OCI-LY7 (cell line): ENCODE measurements around the gene TLE5. TPM values are rescaled to one million over a fixed set of nuclear protein-coding genes. Genes with fewer than 3 reads are reported as not detected.
"Not testable (repeated sequence)": the region's sequence is repeated elsewhere in the genome, so short reads cannot be mapped to it uniquely, and the experiment has no call there.

Experiments used
- BruUV-seq: library from RNA; stranded (reverse); fragments of 400-500 nt; replicated peaks from 2 replicates; lab custom pipeline; 2021; lab: Mats Ljungman, UMichigan
- CTCF ChIA-PET: fragments of 300-600 bp; sonication (Branson Sonifier 250); formaldehyde crosslinking; loops from one replicate; lab custom pipeline; 2022; ENCODE audit warnings: antibody characterized with exemption; ENCODE audit not compliant: unreplicated experiment; lab: Charles Lee
- POLR2A ChIA-PET: fragments of 300-600 bp; sonication (Branson Sonifier 250); formaldehyde crosslinking; loops from one replicate; lab custom pipeline; 2022; ENCODE audit warnings: antibody characterized with exemption; lab: Charles Lee
- DNase-seq: peaks from one replicate; pipeline ENCODE4 v3.0.0-alpha.2; 2015; ENCODE audit warnings: low spot score
- H2AFZ ChIP-seq: fragments of 200-600 bp; sonication (generic), shearing (Covaris generic); 2 replicates; pipeline ENCODE4 v1.6.1; 2014; ENCODE audit warnings: mild to moderate bottlenecking, antibody characterized with exemption, low read length, moderate library complexity
- H3K27ac ChIP-seq: fragments of 200-600 bp; sonication (generic); 2 replicates; pipeline ENCODE4 v1.5.1; 2014; ENCODE audit warnings: mixed run types, low read depth, mild to moderate bottlenecking, moderate library complexity, low read length, inconsistent platforms; ENCODE audit not compliant: poor library complexity, severe bottlenecking
- H3K36me3 ChIP-seq: fragments of 200-600 bp; sonication (generic); 2 replicates; pipeline ENCODE4 v1.6.1; 2014; ENCODE audit warnings: mild to moderate bottlenecking, antibody characterized with exemption, low read length, moderate library complexity, mixed read lengths; ENCODE audit not compliant: insufficient read depth
- H3K4me1 ChIP-seq: fragments of 200-600 bp; sonication (generic); 2 replicates; pipeline ENCODE4 v1.5.1; 2014; ENCODE audit warnings: mild to moderate bottlenecking, low read length; ENCODE audit not compliant: insufficient read depth, poor library complexity, severe bottlenecking
- H3K4me2 ChIP-seq: fragments of 200-600 bp; sonication (generic); 2 replicates; pipeline ENCODE4 v1.6.1; 2014; ENCODE audit warnings: mild to moderate bottlenecking, low read length
- H3K4me3 ChIP-seq: fragments of 200-600 bp; sonication (generic); 2 replicates; pipeline ENCODE4 v1.5.1; 2014; ENCODE audit warnings: mild to moderate bottlenecking, low read depth, low read length; ENCODE audit not compliant: poor library complexity, severe bottlenecking
- H3K79me2 ChIP-seq: fragments of 200-600 bp; sonication (generic); 2 replicates; pipeline ENCODE4 v1.6.1; 2016; ENCODE audit warnings: low read depth, mild to moderate bottlenecking, low read length, moderate library complexity, mixed read lengths; ENCODE audit not compliant: insufficient read depth
- H3K9me2 ChIP-seq: fragments of 200-600 bp; sonication (generic); 2 replicates; pipeline ENCODE4 v1.6.1; 2016; ENCODE audit warnings: mild to moderate bottlenecking, low read length, mixed read lengths; ENCODE audit not compliant: insufficient read depth
- H3K9me3 ChIP-seq: fragments of 200-600 bp; sonication (generic); 2 replicates; pipeline ENCODE4 v1.6.1; 2014; ENCODE audit warnings: mild to moderate bottlenecking, mixed run types, low read length, mixed read lengths
- H4K20me1 ChIP-seq: fragments of 200-600 bp; sonication (generic); 2 replicates; pipeline ENCODE4 v1.6.1; 2014; ENCODE audit warnings: mild to moderate bottlenecking, antibody characterized with exemption, low read length, moderate library complexity, mixed read lengths; ENCODE audit not compliant: insufficient read depth
- CTCF ChIP-seq: fragments of 200-600 bp; sonication (generic); conservative IDR thresholded peaks from 2 replicates; pipeline ENCODE4 v1.5.1; 2014; ENCODE audit warnings: mild to moderate bottlenecking, antibody characterized with exemption, low read length, moderate library complexity, mixed read lengths
- EZH2phosphoT487 ChIP-seq: fragments of 200-600 bp; sonication (generic); IDR thresholded peaks from 2 replicates; pipeline ENCODE4 v1.6.1; 2018; ENCODE audit warnings: low read depth, borderline replicate concordance, mild to moderate bottlenecking, mixed run types, antibody characterized with exemption, low read length, moderate library complexity, mixed read lengths
- intact Hi-C: fragments of 100-400 bp; cut with micrococcal nuclease; formaldehyde crosslinking; loops from one replicate; pipeline ENCODE4 v1.10.0; 2022; ENCODE audit not compliant: unreplicated experiment
- total RNA-seq, 2 experiments: library from RNA; depleted of rRNA in 1 of 2; stranded (reverse); fragments of >200 nt in 1 of 2; shearing (Covaris generic) in 1 of 2; gene quantifications; 2 replicates each; pipeline ENCODE4 v1.2.3, GENCODE V29; 2014 to 2022

TLE5 gene
- total RNA-seq, 2 experiments from 2014 or later = 376 to 424 TPM

- Histone ChIP-seq H3K9me2 (no peaks in the 10 kb centered on the region), H3K4me1 (peaks cover 15% of the 10 kb centered on the region), H3K4me3 (no peak overlapping the region), H2AFZ (no peak overlapping the region), H3K9me3 (no peaks in the 10 kb centered on the region), H4K20me1 (no peaks in the 10 kb centered on the region), H3K79me2 (no peaks in the 10 kb centered on the region), H3K36me3 (no peaks in the 10 kb centered on the region), H3K27ac (no peak overlapping the region), H3K4me2 (no peak overlapping the region)
- POLR2A ChIA-PET = no interaction called here
- no TSS peak for BruUV-seq
- DNase-seq = no peak
- intact Hi-C loops = no loop called here
- CTCF ChIA-PET = no interaction called here
- no peak for TF ChIP-seq EZH2phosphoT487
- no peak for TF ChIP-seq CTCF
Measured at GRCh38 chr19:3039125-3039524, 23.2 kb downstream of the TLE5 start.

DNA sequence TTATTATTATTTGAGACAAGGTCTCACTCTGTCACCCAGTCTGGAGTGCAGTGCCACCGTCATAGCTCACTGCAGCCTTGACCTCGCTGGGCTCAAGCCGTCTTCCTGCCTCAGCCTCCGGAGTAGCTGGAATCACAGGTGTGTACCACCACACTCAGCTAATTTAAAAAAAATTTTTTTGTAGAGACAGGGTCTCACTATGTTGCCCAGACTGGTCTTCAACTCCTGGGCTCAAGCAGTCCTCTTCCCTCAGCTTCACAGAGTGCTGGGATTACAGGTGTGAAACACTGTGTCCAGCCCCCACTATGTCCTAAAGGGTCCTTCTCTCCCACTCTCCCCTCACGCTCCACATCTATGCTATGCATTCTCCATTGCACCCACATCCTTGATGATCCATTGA, 24.1 kb downstream of the TLE5 start:
- CTCF ChIA-PET = no interaction called here
- intact Hi-C loops = no loop called here
- POLR2A ChIA-PET = interaction anchor here (0.9 kb wide), 1 partner anchor 68 kb away, joined by 3 read pairs; no protein-coding TSS in a partner anchor
- peaks cover 15% of the 10 kb centered on the region for H3K4me1 ChIP-seq
- BruUV-seq = no TSS peak
- H3K27ac ChIP-seq = no peak overlapping the region
- H4K20me1 ChIP-seq = no peaks in the 10 kb centered on the region
- no peaks in the 10 kb centered on the region for H3K9me3 ChIP-seq
- H3K9me2 ChIP-seq = no peaks in the 10 kb centered on the region
- TF ChIP-seq EZH2phosphoT487 (no peak), CTCF (no peak)
- no peak for DNase-seq
- H3K4me2 ChIP-seq = no peak overlapping the region
- H2AFZ ChIP-seq = no peak overlapping the region
- H3K79me2 ChIP-seq = no peaks in the 10 kb centered on the region
- H3K4me3 ChIP-seq = no peak overlapping the region
- no peaks in the 10 kb centered on the region for H3K36me3 ChIP-seq

DNA sequence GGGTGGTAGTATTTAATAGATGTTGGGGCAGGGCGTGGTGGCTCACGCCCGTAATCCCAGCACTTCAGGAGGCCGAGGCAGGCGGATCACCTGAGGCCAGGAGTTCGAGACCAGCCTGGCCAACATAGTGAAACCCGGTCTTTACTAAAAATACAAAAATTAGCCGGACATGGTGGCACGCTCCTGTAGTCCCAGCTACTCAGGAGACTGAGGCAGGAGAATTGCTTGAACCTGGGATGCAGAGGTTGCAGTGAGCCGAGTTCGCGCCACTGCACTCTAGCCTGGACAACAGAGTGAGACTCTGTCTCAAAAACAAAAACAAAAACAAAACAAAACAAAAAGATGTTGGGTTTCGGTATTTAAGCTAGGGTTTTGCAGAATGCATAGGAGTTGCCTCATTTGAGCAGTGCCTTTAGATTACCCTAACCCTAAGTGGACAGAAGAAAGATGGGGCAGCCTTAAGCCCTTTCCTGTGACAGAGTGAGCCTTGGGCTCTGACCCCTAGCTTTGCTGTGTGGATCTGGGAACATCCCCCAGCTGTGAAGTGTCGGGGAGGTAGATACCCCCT, 25.2 kb downstream of the TLE5 start:
- peaks cover 15% of the 10 kb centered on the region for H3K4me1 ChIP-seq
- H4K20me1 ChIP-seq, H2AFZ ChIP-seq, H3K9me2 ChIP-seq, BruUV-seq, H3K9me3 ChIP-seq, H3K36me3 ChIP-seq, CTCF ChIA-PET, H3K27ac ChIP-seq, H3K79me2 ChIP-seq, DNase-seq: not testable (repeated sequence)
- POLR2A ChIA-PET = interaction anchor here (1.0 kb wide), 1 partner anchor 64 kb away, joined by 4 read pairs; no protein-coding TSS in a partner anchor
- H3K4me3 ChIP-seq = peak overlapping the region; percentile 74
- peak overlapping the region; percentile 78 for H3K4me2 ChIP-seq
- intact Hi-C loops = loop anchor here (1.0 kb wide), 1 partner anchor 68 kb away; no protein-coding TSS in a partner anchor
